Activated naive CD8-positive, alpha-beta T cell treated with anti-CD3 and anti-CD28 coated beads, Interleukin-2, amount 10 ng/mL, durations not matched to agents 7 days and 5 days (primary cell): ENCODE data around the gene FOXL3. TPM values are rescaled to one million over a fixed set of nuclear protein-coding genes. Genes with fewer than 3 reads are reported as not detected.

Experiments
- ATAC-seq: fragments of 150-1000 bp; cut with Tn5 transposase; one replicate; pipeline ENCODE4 v1.10.0; 2021; ENCODE audit warnings: low read depth, moderate library complexity
- POLR2A ChIA-PET: fragments of 350-600 bp; sonication (Branson Sonifier 250); formaldehyde crosslinking; loops from one replicate; lab custom pipeline; 2021; ENCODE audit warnings: antibody characterized with exemption; lab: Charles Lee
- DNase-seq: peaks from one replicate; pipeline ENCODE4 v3.0.0; 2021
- H3K27ac Mint-ChIP-seq: one replicate; pipeline ENCODE4 v1.8.0; 2022; ENCODE audit warnings: mild to moderate bottlenecking, mixed read lengths
- H3K27me3 Mint-ChIP-seq: one replicate; pipeline ENCODE4 v1.8.0; 2022; ENCODE audit warnings: mild to moderate bottlenecking, moderate library complexity, mixed read lengths
- H3K36me3 Mint-ChIP-seq: one replicate; pipeline ENCODE4 v1.8.0; 2021; ENCODE audit warnings: mild to moderate bottlenecking, mixed read lengths
- H3K4me1 Mint-ChIP-seq: one replicate; pipeline ENCODE4 v1.8.0; 2021; ENCODE audit warnings: mixed read lengths
- H3K4me3 Mint-ChIP-seq: one replicate; pipeline ENCODE4 v1.8.0; 2022; ENCODE audit warnings: mild to moderate bottlenecking, moderate library complexity, mixed read lengths
- H3K9me3 Mint-ChIP-seq: one replicate; pipeline ENCODE4 v1.8.0; 2021; ENCODE audit warnings: mixed read lengths
- total RNA-seq, 2 experiments: library from RNA; stranded (reverse); gene quantifications; one replicate each; pipeline ENCODE4 v1.2.3, GENCODE V29; 2021

FOXL3 gene
- total RNA-seq, 2 experiments from 2014 or later, result not detected

DNA sequence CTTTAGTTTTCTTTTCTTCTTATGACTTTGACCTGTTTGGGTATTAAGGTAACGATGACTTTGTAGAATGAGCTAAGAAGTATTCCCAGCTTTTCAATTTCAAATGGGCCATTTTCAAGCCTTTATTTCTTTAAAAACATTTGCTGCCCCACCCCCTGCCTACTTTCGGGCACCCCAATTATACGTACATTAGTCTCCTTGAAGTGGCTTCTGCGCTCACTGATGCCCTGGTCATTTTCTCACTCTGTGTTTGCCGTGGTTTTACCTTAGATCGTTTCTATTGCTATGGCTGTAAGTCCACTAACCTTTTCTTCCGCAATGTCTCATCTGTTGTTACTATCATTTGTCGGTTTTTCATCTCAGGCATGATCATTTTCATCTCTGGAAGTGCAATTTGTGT lies 24.9 kb downstream of the FOXL3 start:
- no peak overlapping the region for H3K27ac Mint-ChIP-seq
- no peak overlapping the region for H3K4me3 Mint-ChIP-seq
- POLR2A ChIA-PET, result no interaction called here
- no peaks in the 10 kb centered on the region for H3K9me3 Mint-ChIP-seq
- ATAC-seq, result no peak
- peaks cover 27% of the 10 kb centered on the region for H3K27me3 Mint-ChIP-seq
- no peak for DNase-seq
- no peaks in the 10 kb centered on the region for H3K36me3 Mint-ChIP-seq
- no peaks in the 10 kb centered on the region for H3K4me1 Mint-ChIP-seq

DNA sequence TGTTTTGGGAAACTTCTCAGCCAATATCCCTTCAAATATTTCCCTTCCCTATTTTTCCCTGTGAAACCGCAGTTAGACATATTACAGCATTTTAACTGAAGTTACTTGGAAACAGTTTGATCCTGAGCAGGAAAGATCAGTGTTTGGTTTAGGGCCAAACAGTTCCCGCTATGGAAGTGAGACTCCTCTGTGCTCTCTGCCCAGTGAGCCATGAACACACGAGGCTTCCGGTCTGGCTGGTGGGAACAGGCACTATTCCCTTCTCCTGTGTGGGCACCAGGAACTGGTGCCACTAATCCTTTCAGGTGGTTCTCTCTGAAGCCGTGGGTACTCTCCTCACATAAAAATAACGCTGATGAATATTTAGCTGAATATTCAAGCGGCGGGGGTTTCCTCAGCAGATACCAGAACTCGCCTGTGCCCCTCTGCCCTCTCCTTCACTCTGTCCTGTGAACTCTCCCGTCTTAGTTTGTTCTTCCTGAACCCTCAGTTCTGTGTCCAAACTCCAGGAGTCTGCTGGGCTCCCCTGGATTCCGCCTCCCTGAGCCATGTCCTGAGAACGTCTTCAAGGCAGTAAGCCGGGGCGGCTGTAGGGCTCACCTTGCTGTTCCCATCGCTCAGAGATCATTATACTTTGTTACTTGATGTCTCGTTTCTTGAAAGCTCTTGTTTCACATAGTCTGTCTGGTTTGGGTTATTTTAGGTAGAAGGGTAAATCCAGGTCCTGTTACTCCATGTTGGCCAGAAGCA lies 25.7 kb downstream of the FOXL3 start:
- Mint-ChIP-seq H3K4me3 (no peak overlapping the region), H3K27ac (no peak overlapping the region), H3K4me1 (no peaks in the 10 kb centered on the region), H3K36me3 (no peaks in the 10 kb centered on the region), H3K27me3 (peaks cover 27% of the 10 kb centered on the region), H3K9me3 (no peaks in the 10 kb centered on the region)
- ATAC-seq (no peak), DNase-seq (no peak)
- POLR2A ChIA-PET, result no interaction called here

DNA sequence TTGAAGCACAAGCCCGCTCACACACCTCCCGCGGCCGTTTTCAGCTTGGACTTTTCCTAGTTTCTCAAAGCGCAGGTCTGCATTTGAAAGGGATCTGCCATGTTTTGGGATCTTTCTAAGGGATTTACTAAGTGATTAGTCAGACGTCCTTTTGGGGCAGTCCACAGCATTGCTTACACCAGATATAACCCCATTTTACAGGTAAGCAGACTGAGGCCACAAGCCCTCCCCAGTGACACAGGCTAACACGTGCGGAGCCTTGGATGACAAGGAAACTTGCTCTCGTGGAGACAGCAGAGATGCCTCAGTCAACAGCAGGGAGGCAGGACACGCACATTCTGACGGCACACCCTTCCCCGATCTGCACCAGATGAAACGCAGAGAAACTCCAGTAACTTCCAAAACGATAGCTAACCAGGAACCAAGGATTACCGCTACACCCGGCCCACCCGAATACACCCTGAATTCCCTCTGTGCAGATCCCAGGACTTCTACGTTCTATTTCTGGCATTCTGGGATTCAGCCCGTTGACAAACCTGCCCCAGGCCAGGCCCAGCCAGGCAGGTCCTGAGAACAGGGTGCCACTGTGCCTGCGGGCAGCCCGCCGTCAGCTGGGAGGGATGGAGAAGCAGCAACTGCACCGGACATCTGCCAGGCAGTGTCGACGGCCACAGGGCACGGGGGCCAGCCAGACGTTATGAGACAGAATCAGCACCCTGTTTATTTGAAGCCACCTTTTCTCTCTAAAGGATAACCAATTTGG lies 27.9 kb downstream of the FOXL3 start:
- Mint-ChIP-seq H3K4me1 (no peaks in the 10 kb centered on the region), H3K27me3 (peaks cover 19% of the 10 kb centered on the region), H3K36me3 (no peaks in the 10 kb centered on the region), H3K9me3 (no peaks in the 10 kb centered on the region), H3K4me3 (no peak overlapping the region), H3K27ac (no peak overlapping the region)
- POLR2A ChIA-PET, result no interaction called here
- ATAC-seq (no peak), DNase-seq (no peak)

DNA sequence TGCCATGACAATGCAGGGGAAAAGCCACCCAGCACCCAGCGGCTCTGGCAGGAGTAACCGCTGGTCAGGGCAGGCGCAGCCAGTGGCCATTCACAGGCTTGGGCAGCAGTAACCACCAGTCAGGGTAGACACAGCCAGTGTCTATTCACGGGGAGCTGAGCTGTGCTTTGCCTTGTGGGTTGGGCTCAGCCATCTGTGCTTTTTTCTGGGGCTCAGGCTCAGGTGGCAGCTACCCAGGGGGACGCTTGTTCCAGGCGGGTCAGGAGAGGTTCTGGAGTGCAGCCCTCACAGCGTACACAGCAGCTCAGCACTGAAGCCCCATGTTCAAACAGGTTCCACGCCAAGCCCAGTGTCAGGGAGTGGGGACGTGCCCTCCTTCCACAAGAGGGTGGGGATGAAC lies 28.5 kb downstream of the FOXL3 start:
- POLR2A ChIA-PET, result no interaction called here
- no peaks in the 10 kb centered on the region for H3K36me3 Mint-ChIP-seq
- peaks cover 14% of the 10 kb centered on the region for H3K27me3 Mint-ChIP-seq
- H3K4me3 Mint-ChIP-seq, result no peak overlapping the region
- no peaks in the 10 kb centered on the region for H3K4me1 Mint-ChIP-seq
- no peak overlapping the region for H3K27ac Mint-ChIP-seq
- ATAC-seq (no peak), DNase-seq (no peak)
- no peaks in the 10 kb centered on the region for H3K9me3 Mint-ChIP-seq

DNA sequence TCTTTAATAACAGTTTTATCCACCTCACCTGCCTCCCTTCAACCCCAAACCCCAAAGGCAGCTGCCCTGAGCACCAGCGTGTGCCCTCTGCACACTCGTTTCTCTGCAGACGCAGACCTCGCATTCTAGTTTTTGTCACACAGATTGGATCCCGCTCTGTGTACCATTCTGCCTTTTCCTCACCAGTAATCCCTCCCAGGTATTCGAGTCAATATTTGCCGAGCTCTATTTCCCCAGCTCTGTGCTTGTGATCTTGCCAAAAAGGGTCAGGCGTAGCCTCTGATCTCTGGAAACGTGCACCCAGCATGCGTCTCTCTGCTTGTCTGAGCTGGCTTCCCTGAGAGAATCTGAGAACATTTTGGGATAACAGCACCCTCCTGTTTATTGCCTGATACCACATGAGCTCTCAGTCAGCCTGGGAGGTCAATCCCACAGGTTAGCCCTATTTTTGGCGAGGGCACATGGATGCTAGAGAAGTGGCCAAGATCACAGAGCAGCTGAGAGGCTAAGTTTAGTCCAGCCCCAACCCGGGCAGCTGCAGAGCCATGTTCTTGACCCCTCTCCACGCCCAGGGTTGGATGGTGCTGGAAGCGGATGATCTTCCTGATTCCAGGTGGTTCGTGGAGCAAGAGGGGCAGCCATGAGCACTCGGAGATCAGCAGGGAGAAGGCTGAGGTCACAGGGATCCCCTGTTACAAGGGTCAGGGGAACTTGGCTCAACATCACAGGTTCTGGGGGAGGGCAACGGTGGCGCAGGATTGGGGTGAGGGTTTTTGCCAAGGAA lies 29.1 kb downstream of the FOXL3 start:
- Mint-ChIP-seq H3K27me3 (peaks cover 12% of the 10 kb centered on the region), H3K9me3 (no peaks in the 10 kb centered on the region), H3K4me3 (no peak overlapping the region), H3K27ac (no peak overlapping the region), H3K4me1 (no peaks in the 10 kb centered on the region), H3K36me3 (no peaks in the 10 kb centered on the region)
- no peak for ATAC-seq
- POLR2A ChIA-PET, result no interaction called here
- no peak for DNase-seq

DNA sequence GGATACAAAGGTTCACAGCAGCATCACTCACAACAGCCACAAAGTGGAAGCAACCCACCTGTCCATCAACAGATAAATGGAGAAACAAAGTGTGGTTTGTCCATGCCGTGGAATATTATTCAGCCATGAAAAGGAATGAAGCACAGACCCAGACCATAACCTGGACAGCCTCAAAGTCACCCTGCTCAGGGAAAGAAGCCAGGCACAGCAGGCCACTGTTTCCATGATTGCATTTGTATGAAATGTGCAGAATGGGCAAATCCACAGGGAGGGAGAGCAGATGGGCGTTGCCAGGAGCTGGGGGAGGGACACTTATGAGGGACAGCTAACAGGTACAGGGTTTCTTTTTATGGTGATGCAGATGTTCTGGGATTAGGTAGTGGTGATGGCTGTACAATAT lies 30.3 kb downstream of the FOXL3 start:
- H3K4me3 Mint-ChIP-seq, result no peak overlapping the region
- no peaks in the 10 kb centered on the region for H3K4me1 Mint-ChIP-seq
- H3K9me3 Mint-ChIP-seq, result no peaks in the 10 kb centered on the region
- peaks cover 12% of the 10 kb centered on the region for H3K27me3 Mint-ChIP-seq
- no peak for ATAC-seq
- POLR2A ChIA-PET, result no interaction called here
- peak overlapping the region; percentile 16 for H3K27ac Mint-ChIP-seq
- DNase-seq, result no peak
- no peaks in the 10 kb centered on the region for H3K36me3 Mint-ChIP-seq

DNA sequence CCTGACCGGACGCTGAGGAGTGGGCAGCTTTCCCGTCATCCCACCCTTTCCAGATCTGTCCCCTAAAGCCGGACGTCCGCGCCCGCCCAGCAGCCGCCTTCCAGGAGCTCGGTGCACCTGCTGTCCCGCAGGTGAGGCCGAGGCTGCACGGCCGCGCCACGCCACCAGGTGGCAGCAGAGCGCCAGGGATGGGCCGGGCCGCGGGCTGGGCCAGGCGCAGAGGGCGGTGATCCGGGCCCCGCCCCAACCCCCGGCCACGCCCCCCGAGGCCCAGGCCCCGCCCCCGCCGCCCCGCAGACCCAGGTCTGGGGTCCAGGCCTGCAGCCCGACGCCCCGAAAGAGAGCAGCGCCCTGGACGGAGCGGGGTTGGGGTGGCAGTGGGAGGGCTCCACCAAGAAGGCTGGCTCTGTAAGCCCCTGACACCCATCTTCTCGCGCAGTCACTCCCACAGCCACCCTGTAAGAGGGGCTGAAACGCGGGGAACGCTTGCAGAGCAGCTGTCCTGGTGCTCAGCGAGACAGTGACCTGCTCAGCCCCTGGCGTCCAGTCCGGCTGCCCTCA lies 32.2 kb downstream of the FOXL3 start:
- POLR2A ChIA-PET, result no interaction called here
- Mint-ChIP-seq H3K4me3 (no peak overlapping the region), H3K27me3 (peaks cover 6% of the 10 kb centered on the region), H3K27ac (no peak overlapping the region), H3K36me3 (no peaks in the 10 kb centered on the region), H3K4me1 (no peaks in the 10 kb centered on the region), H3K9me3 (no peaks in the 10 kb centered on the region)
- ATAC-seq, result peak; percentile 96
- peak; percentile 95 for DNase-seq

DNA sequence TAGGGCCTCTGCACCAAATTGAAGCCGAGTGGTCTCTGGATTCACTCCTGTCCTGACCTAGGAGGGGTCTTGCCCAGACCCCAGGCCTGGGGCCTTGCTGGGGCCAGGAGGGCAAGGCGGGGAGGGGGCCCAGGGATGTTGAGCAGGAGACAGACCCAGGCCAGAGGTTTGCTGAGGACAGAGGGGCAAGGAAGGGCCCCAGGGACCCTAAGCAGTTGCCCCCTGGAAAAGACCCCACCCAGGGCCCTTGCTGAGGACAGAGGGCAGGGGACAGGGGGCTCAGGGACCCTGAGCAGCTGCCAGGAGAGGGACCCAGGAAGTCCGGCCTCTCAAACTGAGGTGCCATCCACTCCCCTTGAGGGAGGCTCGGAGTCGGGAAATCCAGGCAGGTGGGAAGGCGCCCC lies 32.7 kb downstream of the FOXL3 start:
- Mint-ChIP-seq H3K27ac (no peak overlapping the region), H3K36me3 (no peaks in the 10 kb centered on the region), H3K27me3 (peaks cover 2% of the 10 kb centered on the region), H3K4me1 (no peaks in the 10 kb centered on the region), H3K9me3 (no peaks in the 10 kb centered on the region), H3K4me3 (no peak overlapping the region)
- ATAC-seq (no peak), DNase-seq (no peak)
- POLR2A ChIA-PET, result no interaction called here

DNA sequence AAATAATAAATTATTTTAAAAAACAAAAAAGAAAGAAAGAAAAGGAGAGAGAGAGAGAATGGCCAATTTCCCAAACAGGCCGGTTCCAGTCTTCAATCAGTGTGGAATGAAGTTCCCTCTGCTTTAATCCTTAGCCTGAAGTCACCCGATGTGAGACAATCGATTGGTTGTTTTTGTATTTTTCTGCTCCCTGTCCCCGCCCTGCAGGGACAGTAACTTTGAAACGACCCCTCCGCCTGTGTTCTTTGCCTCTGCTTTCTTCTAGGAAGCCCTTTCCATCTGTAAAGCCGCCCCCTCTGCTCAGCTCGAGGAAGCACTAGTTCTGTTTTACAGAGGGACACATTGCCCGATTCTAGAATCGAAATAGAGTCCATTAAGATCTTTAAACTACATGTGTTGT lies 33.4 kb downstream of the FOXL3 start:
- H3K9me3 Mint-ChIP-seq, result no peaks in the 10 kb centered on the region
- POLR2A ChIA-PET, result interaction anchor here (0.6 kb wide), 1 partner anchor 443 kb away, joined by 4 read pairs; no protein-coding TSS in a partner anchor
- H3K4me1 Mint-ChIP-seq, result no peaks in the 10 kb centered on the region
- no peak overlapping the region for H3K4me3 Mint-ChIP-seq
- no peak for ATAC-seq
- DNase-seq, result no peak
- H3K27me3 Mint-ChIP-seq, result peaks cover 2% of the 10 kb centered on the region
- H3K36me3 Mint-ChIP-seq, result no peaks in the 10 kb centered on the region
- no peak overlapping the region for H3K27ac Mint-ChIP-seq

DNA sequence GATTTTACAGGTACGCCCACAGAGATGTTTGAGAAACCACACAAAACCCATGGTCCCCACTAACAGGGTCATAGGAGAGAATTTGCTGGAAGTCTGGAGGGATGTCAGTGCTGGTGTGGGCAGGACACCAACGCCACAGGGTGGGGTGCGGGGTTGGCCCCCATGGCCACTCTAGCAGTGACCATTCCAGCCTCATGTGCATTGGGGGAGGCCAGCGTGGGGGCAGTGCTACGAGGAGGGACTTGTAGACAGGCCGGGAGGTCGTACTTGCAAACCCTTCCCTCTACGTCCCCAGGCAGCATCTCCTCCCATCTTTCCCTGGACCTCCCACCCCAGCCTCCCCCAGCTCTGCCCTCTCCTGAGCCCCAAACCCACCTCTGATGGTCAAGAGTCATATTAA lies 34.0 kb downstream of the FOXL3 start:
- Mint-ChIP-seq H3K4me1 (no peaks in the 10 kb centered on the region), H3K27ac (no peak overlapping the region), H3K27me3 (peaks cover 2% of the 10 kb centered on the region), H3K4me3 (no peak overlapping the region), H3K9me3 (no peaks in the 10 kb centered on the region), H3K36me3 (no peaks in the 10 kb centered on the region)
- POLR2A ChIA-PET, result no interaction called here
- DNase-seq, result no peak
- ATAC-seq, result no peak

DNA sequence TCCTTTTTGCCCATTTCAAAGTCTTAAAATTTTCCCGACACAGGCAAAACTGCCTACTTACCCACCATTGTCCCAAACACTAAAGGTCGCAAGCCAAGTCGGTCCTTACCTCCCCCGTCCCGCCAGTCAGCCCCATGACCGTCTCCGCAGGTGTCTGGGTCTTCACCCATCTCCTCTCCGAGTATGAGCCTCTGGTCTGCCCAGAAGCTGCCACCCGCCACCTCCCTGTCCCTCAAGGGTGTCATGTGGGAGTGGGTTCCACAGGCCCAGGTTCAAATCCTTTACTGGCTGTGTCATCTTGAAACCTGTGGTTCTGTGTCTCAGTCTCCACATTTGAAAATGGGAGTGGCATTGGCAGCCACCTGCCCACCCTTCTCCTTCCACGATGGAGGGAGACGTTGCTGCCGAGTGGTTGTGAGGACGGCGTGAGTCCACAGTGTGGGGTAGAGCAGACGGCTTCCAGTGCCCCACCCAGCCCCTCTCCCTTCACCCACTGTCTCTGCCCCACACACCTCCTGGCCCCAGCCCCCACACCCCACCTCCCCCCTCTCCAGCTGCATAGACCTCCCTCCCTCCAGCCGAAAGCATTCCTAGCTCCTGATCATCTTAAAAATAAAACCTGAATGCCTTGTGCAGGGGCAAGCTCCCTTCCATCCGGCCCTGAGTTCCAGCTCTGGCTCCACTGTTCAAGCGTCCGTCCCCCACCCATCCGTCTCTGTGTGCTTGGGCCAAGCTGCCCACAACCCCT lies 35.3 kb downstream of the FOXL3 start:
- Mint-ChIP-seq H3K27ac (no peak overlapping the region), H3K4me3 (no peak overlapping the region), H3K9me3 (no peaks in the 10 kb centered on the region), H3K36me3 (no peaks in the 10 kb centered on the region), H3K4me1 (no peaks in the 10 kb centered on the region), H3K27me3 (peaks cover 2% of the 10 kb centered on the region)
- DNase-seq, result peak; percentile 13
- POLR2A ChIA-PET, result no interaction called here
- ATAC-seq, result no peak

DNA sequence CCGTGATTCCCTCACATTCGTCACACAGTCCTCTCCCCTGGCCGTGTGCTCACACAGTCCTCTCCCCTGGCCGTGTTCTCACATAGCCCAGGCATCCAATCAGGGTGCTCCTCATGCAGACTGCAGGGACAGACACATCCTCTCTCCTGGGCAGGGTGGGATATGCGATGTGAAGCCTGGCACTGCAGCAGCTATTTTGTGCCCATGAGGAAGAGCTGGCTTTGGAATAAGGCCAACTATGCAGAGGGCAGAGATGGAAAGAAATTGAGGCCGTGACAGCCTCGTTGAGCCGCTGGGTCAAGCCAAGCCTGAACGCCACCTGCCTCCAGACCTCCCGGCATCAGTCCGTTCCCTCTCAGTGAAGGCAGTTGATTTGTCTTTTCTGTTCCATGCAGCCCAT lies 35.8 kb downstream of the FOXL3 start:
- POLR2A ChIA-PET, result no interaction called here
- Mint-ChIP-seq H3K27me3 (peaks cover 2% of the 10 kb centered on the region), H3K36me3 (no peaks in the 10 kb centered on the region), H3K27ac (no peak overlapping the region), H3K4me1 (no peaks in the 10 kb centered on the region), H3K9me3 (no peaks in the 10 kb centered on the region), H3K4me3 (no peak overlapping the region)
- DNase-seq (peak; percentile 17), ATAC-seq (no peak)

DNA sequence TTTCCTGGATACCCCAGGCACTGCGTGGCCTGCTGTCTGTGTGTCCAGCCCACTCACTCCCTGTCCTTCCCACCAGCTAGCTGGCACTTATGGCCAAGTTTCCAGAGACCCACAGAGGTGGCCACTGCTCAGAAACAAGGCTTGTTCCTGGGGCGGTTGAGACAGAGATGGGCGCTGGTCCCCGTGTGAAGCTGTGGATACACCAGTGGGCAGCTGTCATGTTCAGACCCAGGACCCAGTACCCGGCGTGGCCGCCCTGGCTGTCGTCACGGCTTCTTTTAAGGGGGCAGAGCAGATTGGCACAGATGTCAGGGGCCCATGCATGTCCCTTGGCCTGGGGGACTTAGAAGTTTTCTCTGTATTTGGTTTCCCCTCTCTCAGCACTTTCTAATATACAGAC lies 36.3 kb downstream of the FOXL3 start:
- Mint-ChIP-seq H3K27ac (no peak overlapping the region), H3K4me1 (no peaks in the 10 kb centered on the region), H3K36me3 (no peaks in the 10 kb centered on the region), H3K4me3 (no peak overlapping the region), H3K27me3 (peaks cover 2% of the 10 kb centered on the region), H3K9me3 (no peaks in the 10 kb centered on the region)
- POLR2A ChIA-PET, result no interaction called here
- no peak for ATAC-seq
- DNase-seq, result no peak
